ENCODE data around the gene BEX4. TPM values are rescaled to one million over a fixed set of nuclear protein-coding genes. Genes with fewer than 3 reads are reported as not detected.

BEX4 gene
- total RNA-seq, 1 donor from 2014 or later = 106 TPM

- no peak for DNase-seq (ENCODE audit: low spot score)
- Mint-ChIP-seq H3K36me3 (peaks cover 11% of the 10 kb centered on the region), H3K27ac (no peak overlapping the region), H3K9me3 (no peaks in the 10 kb centered on the region), H3K4me1 (peaks cover 19% of the 10 kb centered on the region), H3K27me3 (ENCODE audit: insufficient read depth, low read depth) (peaks cover 2% of the 10 kb centered on the region), H3K4me3 (no peak overlapping the region)
- H3K27ac ChIP-seq = no peak overlapping the region
- H4K20me1 ChIP-seq (ENCODE audit: low read depth) = no peaks in the 10 kb centered on the region
- no peaks in the 10 kb centered on the region for H3K27me3 ChIP-seq
- H3K36me3 ChIP-seq = no peaks in the 10 kb centered on the region
- no peak overlapping the region for H2AFZ ChIP-seq (replicated peaks)
- H3K4me3 ChIP-seq = no peak overlapping the region
- H3K4me2 ChIP-seq = no peak overlapping the region
- peaks cover 7% of the 10 kb centered on the region for H3K4me1 ChIP-seq
- H3K79me2 ChIP-seq (ENCODE audit: low read depth) = peaks cover 17% of the 10 kb centered on the region
- H3F3A ChIP-seq (ENCODE audit: low read depth) = peaks cover 19% of the 10 kb centered on the region
- TF ChIP-seq EZH2phosphoT487 (IDR thresholded peaks at IDR 0.05) = no peak
- TF ChIP-seq EZH2 (IDR thresholded peaks at IDR 0.05) = no peak
- no peak for TF ChIP-seq CTCF (IDR thresholded peaks at IDR 0.05)
- no peaks in the 10 kb centered on the region for H3K9me3 ChIP-seq (ENCODE audit: low read depth)
- H3K9ac ChIP-seq = no peak overlapping the region
These were observed 41.7 kb downstream of the BEX4 start for GRCh38 chrX:103256651-103257050.

- Histone ChIP-seq H3K27ac (no peak overlapping the region), H3K9ac (no peak overlapping the region), H3K79me2 (ENCODE audit: low read depth) (peaks cover 7% of the 10 kb centered on the region), H3K27me3 (no peaks in the 10 kb centered on the region), H3K4me2 (no peak overlapping the region), H2AFZ (replicated peaks) (no peak overlapping the region), H4K20me1 (ENCODE audit: low read depth) (no peaks in the 10 kb centered on the region), H3K36me3 (no peaks in the 10 kb centered on the region), H3K4me3 (no peak overlapping the region), H3F3A (ENCODE audit: low read depth) (peaks cover 17% of the 10 kb centered on the region), H3K9me3 (ENCODE audit: low read depth) (no peaks in the 10 kb centered on the region), H3K4me1 (peaks cover 7% of the 10 kb centered on the region)
- Mint-ChIP-seq H3K4me1 (peaks cover 18% of the 10 kb centered on the region), H3K27ac (no peak overlapping the region), H3K36me3 (peaks cover 5% of the 10 kb centered on the region), H3K27me3 (ENCODE audit: insufficient read depth, low read depth) (peaks cover 2% of the 10 kb centered on the region), H3K9me3 (no peaks in the 10 kb centered on the region), H3K4me3 (no peak overlapping the region)
- no peak for DNase-seq (ENCODE audit: low spot score)
- no peak for TF ChIP-seq CTCF (IDR thresholded peaks at IDR 0.05)
- TF ChIP-seq EZH2 (IDR thresholded peaks at IDR 0.05) = no peak
- TF ChIP-seq EZH2phosphoT487 (IDR thresholded peaks at IDR 0.05) = no peak
These were observed 43.4 kb downstream of the BEX4 start for GRCh38 chrX:103258275-103258674.

Other genes starting within 250 kb of the BEX4 start
- 52.2 and 63.5 TPM in 2 replicates for gene BEX1, start 150.9 kb upstream of the BEX4 start, total RNA-seq (ENCODE audit: low replicate concordance)
- gene NXF3, start 122.0 kb upstream of the BEX4 start, total RNA-seq (ENCODE audit: low replicate concordance) = not detected in 2 replicates
- 95.7 and 160 TPM in 2 replicates for gene TCEAL8, start 40.0 kb downstream of the BEX4 start, total RNA-seq (ENCODE audit: low replicate concordance)
- 0.12 TPM in 1 of 2 replicates, not detected in the other for gene TCEAL5, start 61.6 kb downstream of the BEX4 start, total RNA-seq (ENCODE audit: low replicate concordance)
- gene BEX2, start 95.9 kb downstream of the BEX4 start, total RNA-seq (ENCODE audit: low replicate concordance) = 37.5 and 45.4 TPM in 2 replicates
- 30.8 and 34.3 TPM in 2 replicates for gene TCEAL7, start 115.1 kb downstream of the BEX4 start, total RNA-seq (ENCODE audit: low replicate concordance)
- gene TCEAL9, start 141.4 kb downstream of the BEX4 start, total RNA-seq (ENCODE audit: low replicate concordance) = 72.0 and 108 TPM in 2 replicates
- gene BEX3, start 161.4 kb downstream of the BEX4 start, total RNA-seq (ENCODE audit: low replicate concordance) = 344 and 392 TPM in 2 replicates

Measured in neural progenitor cell (in vitro differentiated cells).